HL-60 (cell line): ENCODE data around the gene RPL5.

Experiments
- CTCF ChIP-seq: IDR thresholded peaks from one replicate; pipeline ENCODE4 v1.5.1; 2011; ENCODE audit warnings: low read length, control low read depth, inconsistent platforms; ENCODE audit not compliant: insufficient read depth
- GABPA ChIP-seq: IDR thresholded peaks from 2 replicates; pipeline ENCODE4 v1.6.1; 2012; ENCODE audit warnings: low read depth
- POLR2AphosphoS5 ChIP-seq: IDR thresholded peaks from 2 replicates; pipeline ENCODE4 v1.6.1; 2012; ENCODE audit warnings: low read depth
- REST ChIP-seq: IDR thresholded peaks from 2 replicates; pipeline ENCODE4 v1.6.1; 2012; ENCODE audit warnings: low read depth; ENCODE audit not compliant: insufficient replicate concordance
- SPI1 ChIP-seq: IDR thresholded peaks from 2 replicates; pipeline ENCODE4 v1.6.1; 2012; ENCODE audit warnings: low read depth, mild to moderate bottlenecking, borderline replicate concordance

GRCh38 chr1:92840600-92840999 lies 8.8 kb downstream of the RPL5 start:
- TF ChIP-seq CTCF (no peak), POLR2AphosphoS5 (no peak), REST (no peak), GABPA (no peak), SPI1 (no peak)
